ENCODE measurements around the gene ST3GAL4. TPM values are rescaled to one million over a fixed set of nuclear protein-coding genes. Genes with fewer than 3 reads are reported as not detected.
"Not testable (repeated sequence)": the region's sequence is repeated elsewhere in the genome, so short reads cannot be mapped to it uniquely, and the experiment has no call there.

The ST3GAL4 gene
- total RNA-seq, 1 experiment from 2014 or later: 13.6 TPM

- not testable (repeated sequence) for H3K4me1 ChIP-seq (ENCODE audit: insufficient read depth, low read length); H3K9me3 ChIP-seq (ENCODE audit: control insufficient read depth, low read depth, low read length); H2BK20ac ChIP-seq (ENCODE audit: low read depth, low read length, poor library complexity, severe bottlenecking); H3K27me3 Mint-ChIP-seq (ENCODE audit: low read depth); H3K27ac Mint-ChIP-seq; DNase-seq; H3K4me3 Mint-ChIP-seq; H4K5ac ChIP-seq (ENCODE audit: insufficient read length, low read depth, low read length); H3T11ph ChIP-seq (ENCODE audit: low read length); H3K9ac ChIP-seq (ENCODE audit: extremely low read depth, insufficient read length, low read length); H3K79me2 ChIP-seq (ENCODE audit: insufficient read depth, low read length); H3K23me2 ChIP-seq (ENCODE audit: insufficient read length, low read depth, low read length, poor library complexity, severe bottlenecking); H4K20me1 ChIP-seq (ENCODE audit: control insufficient read depth, insufficient read depth, insufficient read length); H4K8ac ChIP-seq (replicated peaks; ENCODE audit: insufficient read length, low read depth, low read length); H3K56ac ChIP-seq (ENCODE audit: insufficient read length, low read depth, low read length); H3K9me3 Mint-ChIP-seq; H2BK12ac ChIP-seq (ENCODE audit: insufficient read length, low read depth, low read length); H2AFZ ChIP-seq (ENCODE audit: low read length); H3K27ac ChIP-seq (ENCODE audit: insufficient read length, low read depth, low read length); H2BK5ac ChIP-seq (ENCODE audit: insufficient read length, low read length); H2AK5ac ChIP-seq (ENCODE audit: insufficient read length, low read length); H2BK15ac ChIP-seq (ENCODE audit: low read depth, low read length); H3K4me2 ChIP-seq (ENCODE audit: insufficient read depth, insufficient read length, low read length); H2BK120ac ChIP-seq (ENCODE audit: low read depth, low read length, poor library complexity, severe bottlenecking); H3K36me3 Mint-ChIP-seq (ENCODE audit: insufficient read depth in 1 of 3, low read depth in 3 of 3); H3K23ac ChIP-seq (ENCODE audit: insufficient read length, low read depth, low read length); H3K79me1 ChIP-seq (ENCODE audit: insufficient read depth, low read depth, low read length, poor library complexity, severe bottlenecking); H3K4ac ChIP-seq (ENCODE audit: low read depth, low read length); H3K27me3 ChIP-seq (ENCODE audit: insufficient read depth, low read length); H3K18ac ChIP-seq (ENCODE audit: insufficient read length, low read depth, low read length); H3K14ac ChIP-seq (ENCODE audit: insufficient read depth, low read length); H4K91ac ChIP-seq (ENCODE audit: insufficient read length, low read depth, low read length)
- no CpG with 5 or more reads among the region's 5 CpGs for WGBS (ENCODE audit: extremely low coverage, insufficient read length, low lambda C conversion rate)
- H3K4me1 Mint-ChIP-seq: peaks cover 29 to 45% of the 10 kb centered on the region in 2 experiments
These were observed 10.0 kb downstream of the ST3GAL4 start for GRCh38 chr11:126365508-126365907.

Measured in H9 (cell line).